Mesendoderm (in vitro differentiated cells): ENCODE data around the gene RANBP3.

Experiments used
- DNase-seq: peaks from one replicate; pipeline ENCODE4 v3.0.0; 2013
- H2AK5ac ChIP-seq: 2 replicates; pipeline ENCODE4 v1.6.1; 2013; ENCODE audit warnings: low read length, inconsistent platforms
- H2BK120ac ChIP-seq: 2 replicates; pipeline ENCODE4 v1.6.1; 2013; ENCODE audit warnings: low read depth, mild to moderate bottlenecking, low read length, moderate library complexity, mixed read lengths
- H2BK15ac ChIP-seq: replicated peaks from 2 replicates; pipeline ENCODE4 v1.6.1; 2013; ENCODE audit warnings: low read depth, mild to moderate bottlenecking, moderate library complexity
- H2BK5ac ChIP-seq: 2 replicates; pipeline ENCODE4 v1.6.1; 2013; ENCODE audit warnings: low read length, inconsistent platforms
- H3K18ac ChIP-seq: 2 replicates; pipeline ENCODE4 v1.6.1; 2013; ENCODE audit warnings: mild to moderate bottlenecking, low read length, mixed read lengths
- H3K23ac ChIP-seq: one replicate; pipeline ENCODE4 v1.6.1; 2013; ENCODE audit warnings: low read length
- H3K27ac ChIP-seq: 2 replicates; pipeline ENCODE4 v1.5.1; 2013; ENCODE audit warnings: low read depth, mild to moderate bottlenecking, inconsistent platforms, low read length, moderate library complexity
- H3K27me3 ChIP-seq: 2 replicates; pipeline ENCODE4 v1.6.1; 2013; ENCODE audit warnings: low read length, control low read depth, mild to moderate bottlenecking, inconsistent platforms; ENCODE audit not compliant: insufficient read depth, poor library complexity
- H3K36me3 ChIP-seq: 2 replicates; pipeline ENCODE4 v1.6.1; 2013; ENCODE audit warnings: low read length, inconsistent platforms; ENCODE audit not compliant: control insufficient read depth, insufficient read depth
- H3K4ac ChIP-seq: one replicate; pipeline ENCODE4 v1.6.1; 2013; ENCODE audit warnings: low read depth, mild to moderate bottlenecking, low read length, moderate library complexity
- H3K4me1 ChIP-seq: 2 replicates; pipeline ENCODE4 v1.6.1; 2013; ENCODE audit warnings: low read depth, low read length, inconsistent platforms; ENCODE audit not compliant: control insufficient read depth
- H3K4me2 ChIP-seq: 2 replicates; pipeline ENCODE4 v1.6.1; 2013; ENCODE audit warnings: low read length
- H3K4me3 ChIP-seq: 2 replicates; pipeline ENCODE4 v1.5.1; 2013; ENCODE audit warnings: mild to moderate bottlenecking, low read length
- H3K56ac ChIP-seq: one replicate; pipeline ENCODE4 v1.6.1; 2013; ENCODE audit warnings: low read length
- H3K79me1 ChIP-seq: 2 replicates; pipeline ENCODE4 v1.6.1; 2013; ENCODE audit warnings: low read length, inconsistent platforms
- H3K79me2 ChIP-seq: 2 replicates; pipeline ENCODE4 v1.6.1; 2013; ENCODE audit warnings: mild to moderate bottlenecking, low read length; ENCODE audit not compliant: control insufficient read depth, insufficient read depth
- H3K9ac ChIP-seq: 2 replicates; pipeline ENCODE4 v1.6.1; 2013; ENCODE audit warnings: low read length, inconsistent platforms
- H4K5ac ChIP-seq: one replicate; pipeline ENCODE4 v1.6.1; 2013; ENCODE audit warnings: low read length
- H4K8ac ChIP-seq: one replicate; pipeline ENCODE4 v1.6.1; 2013; ENCODE audit warnings: low read depth, mild to moderate bottlenecking, control low read depth, low read length, moderate library complexity
- WGBS: extraction: QIAGEN DNeasy Blood & Tissue Kit; methylation state at CpG from one replicate; pipeline ENCODE4 v1.1.7; 2013; ENCODE audit warnings: low lambda C conversion rate, missing lambda C conversion rate; ENCODE audit not compliant: insufficient coverage; ENCODE audit errors: extremely low coverage; 5-methylcytosine and 5-hydroxymethylcytosine counted together

RANBP3 gene

DNA sequence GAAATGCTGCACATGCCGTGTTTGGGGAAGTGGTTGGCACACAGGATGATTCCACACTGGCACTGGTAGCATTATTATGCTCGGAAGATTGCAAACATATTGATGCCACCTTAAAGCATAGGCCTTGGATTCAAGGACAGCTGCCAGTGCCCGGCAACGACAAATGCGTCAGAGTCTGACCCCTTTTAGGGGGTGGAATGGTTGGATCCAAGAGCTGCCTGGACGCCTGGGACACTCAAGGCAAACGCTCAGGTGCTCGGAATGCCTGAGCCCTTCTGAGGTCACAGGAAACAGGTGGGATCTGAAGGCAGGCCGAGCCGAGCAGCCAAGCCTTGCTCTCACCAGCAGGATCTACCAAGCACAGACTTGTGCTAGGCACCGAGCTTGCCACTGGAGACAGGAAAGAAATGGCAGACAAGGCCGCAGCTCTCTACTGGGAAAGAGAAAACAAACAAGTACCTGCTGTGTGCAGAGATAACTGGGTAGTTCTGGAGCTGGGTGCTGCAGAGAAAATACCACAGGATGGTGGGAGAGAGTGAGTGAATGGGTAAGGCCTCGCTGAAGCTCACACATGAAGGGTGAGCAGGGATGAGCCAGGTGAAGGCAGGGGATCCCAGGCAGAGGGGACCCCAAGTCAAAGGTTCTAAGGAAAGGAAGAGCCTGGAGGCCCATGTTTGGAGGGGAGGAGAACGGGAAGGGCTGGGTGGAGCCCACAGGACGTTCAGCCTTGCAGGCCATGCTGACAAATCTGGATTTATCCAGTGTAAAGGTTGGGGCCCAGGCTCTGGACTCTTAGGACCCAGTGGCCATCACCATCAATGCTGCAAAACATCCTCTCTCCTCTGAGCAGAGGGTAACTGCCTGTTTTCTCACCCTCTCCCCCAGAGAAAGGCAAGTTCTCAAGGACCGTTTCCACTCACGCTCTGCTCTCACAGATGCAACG, 9.2 kb downstream of the RANBP3 start:
- H3K4me2 ChIP-seq, result no peak overlapping the region
- H3K4ac ChIP-seq, result no peak overlapping the region
- H4K5ac ChIP-seq, result no peak overlapping the region
- peak overlapping the region; percentile 19 for H3K27ac ChIP-seq
- DNase-seq, result peak; percentile 61
- H3K4me1 ChIP-seq, result peaks cover 11% of the 10 kb centered on the region
- H3K4me3 ChIP-seq, result no peak overlapping the region
- no peak overlapping the region for H2AK5ac ChIP-seq
- H3K36me3 ChIP-seq, result no peaks in the 10 kb centered on the region
- no peak overlapping the region for H4K8ac ChIP-seq
- H2BK15ac ChIP-seq, result no peak overlapping the region
- no CpG with 5 or more reads among the region's 18 CpGs for WGBS
- no peak overlapping the region for H2BK120ac ChIP-seq
- H3K79me1 ChIP-seq, result peaks cover 58% of the 10 kb centered on the region
- H3K27me3 ChIP-seq, result no peaks in the 10 kb centered on the region
- peak overlapping the region; percentile 15 for H3K9ac ChIP-seq
- no peak overlapping the region for H3K18ac ChIP-seq
- H3K79me2 ChIP-seq, result peaks cover 92% of the 10 kb centered on the region
- H2BK5ac ChIP-seq, result no peak overlapping the region
- peak overlapping the region; percentile 2 for H3K56ac ChIP-seq
- no peak overlapping the region for H3K23ac ChIP-seq

- no peak overlapping the region for H2BK120ac ChIP-seq
- no peak overlapping the region for H3K18ac ChIP-seq
- no peak overlapping the region for H3K9ac ChIP-seq
- no peak overlapping the region for H3K27ac ChIP-seq
- H4K5ac ChIP-seq, result no peak overlapping the region
- H2AK5ac ChIP-seq, result no peak overlapping the region
- no peak overlapping the region for H2BK5ac ChIP-seq
- H4K8ac ChIP-seq, result no peak overlapping the region
- peaks cover 54% of the 10 kb centered on the region for H3K79me1 ChIP-seq
- H3K4me2 ChIP-seq, result no peak overlapping the region
- H3K23ac ChIP-seq, result no peak overlapping the region
- no peak overlapping the region for H3K4ac ChIP-seq
- peaks cover 11% of the 10 kb centered on the region for H3K4me1 ChIP-seq
- peaks cover 91% of the 10 kb centered on the region for H3K79me2 ChIP-seq
- no peaks in the 10 kb centered on the region for H3K36me3 ChIP-seq
- no peak overlapping the region for H3K4me3 ChIP-seq
- H2BK15ac ChIP-seq, result no peak overlapping the region
- DNase-seq, result peak; percentile 87
- peak overlapping the region; percentile 2 for H3K56ac ChIP-seq
- no peaks in the 10 kb centered on the region for H3K27me3 ChIP-seq
- no CpG with 5 or more reads among the region's 10 CpGs for WGBS
Measured at GRCh38 chr19:5967994-5968430, 9.9 kb downstream of the RANBP3 start.

GRCh38 chr19:5967571-5967970, 10.4 kb downstream of the RANBP3 start:
- Histone ChIP-seq H4K5ac (no peak overlapping the region), H2AK5ac (no peak overlapping the region), H3K9ac (no peak overlapping the region), H3K23ac (no peak overlapping the region), H2BK5ac (no peak overlapping the region), H3K4me2 (no peak overlapping the region), H3K36me3 (no peaks in the 10 kb centered on the region), H3K4me1 (peaks cover 12% of the 10 kb centered on the region), H3K4me3 (no peak overlapping the region), H3K27ac (no peak overlapping the region), H3K79me2 (peaks cover 91% of the 10 kb centered on the region), H2BK15ac (no peak overlapping the region), H3K79me1 (peaks cover 55% of the 10 kb centered on the region), H3K56ac (peak overlapping the region; percentile 44), H3K18ac (no peak overlapping the region), H3K27me3 (no peaks in the 10 kb centered on the region), H3K4ac (no peak overlapping the region), H2BK120ac (no peak overlapping the region), H4K8ac (no peak overlapping the region)
- WGBS, result no CpG with 5 or more reads among the region's 7 CpGs
- DNase-seq, result no peak

- H3K18ac ChIP-seq, result no peak overlapping the region
- H3K36me3 ChIP-seq, result no peaks in the 10 kb centered on the region
- no CpG with 5 or more reads among the region's 9 CpGs for WGBS
- no peak overlapping the region for H3K4me2 ChIP-seq
- H3K79me2 ChIP-seq, result peaks cover 91% of the 10 kb centered on the region
- peaks cover 56% of the 10 kb centered on the region for H3K79me1 ChIP-seq
- H3K23ac ChIP-seq, result no peak overlapping the region
- H3K56ac ChIP-seq, result no peak overlapping the region
- H2BK120ac ChIP-seq, result no peak overlapping the region
- H3K4ac ChIP-seq, result no peak overlapping the region
- no peak overlapping the region for H2BK15ac ChIP-seq
- no peak for DNase-seq
- H3K4me1 ChIP-seq, result peaks cover 16% of the 10 kb centered on the region
- no peak overlapping the region for H3K27ac ChIP-seq
- no peak overlapping the region for H2AK5ac ChIP-seq
- no peak overlapping the region for H4K8ac ChIP-seq
- no peak overlapping the region for H3K4me3 ChIP-seq
- no peak overlapping the region for H3K9ac ChIP-seq
- no peak overlapping the region for H2BK5ac ChIP-seq
- H3K27me3 ChIP-seq, result no peaks in the 10 kb centered on the region
- no peak overlapping the region for H4K5ac ChIP-seq
Measured at GRCh38 chr19:5966941-5967340, 11.0 kb downstream of the RANBP3 start.

- Histone ChIP-seq H3K79me2 (peaks cover 87% of the 10 kb centered on the region), H3K18ac (no peak overlapping the region), H3K23ac (no peak overlapping the region), H3K4me2 (no peak overlapping the region), H3K4me3 (no peak overlapping the region), H4K8ac (no peak overlapping the region), H2BK15ac (no peak overlapping the region), H2BK120ac (no peak overlapping the region), H3K4ac (no peak overlapping the region), H3K79me1 (peaks cover 53% of the 10 kb centered on the region), H3K9ac (no peak overlapping the region), H3K56ac (no peak overlapping the region), H2BK5ac (no peak overlapping the region), H3K27ac (no peak overlapping the region), H4K5ac (no peak overlapping the region), H2AK5ac (no peak overlapping the region), H3K4me1 (peaks cover 16% of the 10 kb centered on the region), H3K27me3 (no peaks in the 10 kb centered on the region), H3K36me3 (no peaks in the 10 kb centered on the region)
- DNase-seq, result no peak
- WGBS, result no CpG with 5 or more reads among the region's 8 CpGs
Measured at GRCh38 chr19:5966215-5966614, 11.7 kb downstream of the RANBP3 start.
